ENCODE measurements around the gene SERPINB8. TPM values are rescaled to one million over a fixed set of nuclear protein-coding genes. Genes with fewer than 3 reads are reported as not detected.

Gene SERPINB8
- total RNA-seq, 2 donors from 2014 or later: 15.9 to 86.0 TPM

DNA sequence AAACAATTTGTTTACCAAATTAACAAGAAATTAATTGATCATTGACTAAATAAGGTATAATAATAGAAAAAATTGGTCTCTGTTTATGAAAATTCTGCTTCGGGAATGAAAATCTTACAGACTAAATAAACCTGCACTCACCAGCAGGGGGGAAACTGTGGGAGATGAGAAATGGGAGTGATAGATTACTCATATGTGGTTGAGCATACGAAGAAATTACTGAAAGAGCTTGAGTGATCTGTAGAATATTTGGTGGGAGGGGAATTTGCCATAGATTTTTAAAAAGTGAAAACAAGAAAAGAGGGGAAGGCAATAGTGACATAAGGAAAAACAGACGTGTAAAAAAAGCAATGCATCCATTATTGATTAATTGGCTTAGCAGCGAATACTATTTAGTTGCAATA, 18.6 kb upstream of the SERPINB8 start:
- peaks cover 32 to 35% of the 10 kb centered on the region in 2 donors for H3K4me1 Mint-ChIP-seq (ENCODE audit: low read depth in 2 of 2)
- H3K27me3 Mint-ChIP-seq: peaks cover 8 to 28% of the 10 kb centered on the region in 2 donors
- peaks cover 7% of the 10 kb centered on the region for H3K36me3 Mint-ChIP-seq
- no peak for DNase-seq (ENCODE audit: low spot score)
- peak; percentile 66 to 69 for ATAC-seq
- H3K4me3 Mint-ChIP-seq: peak overlapping the region; percentile 72
- peak overlapping the region; percentile 50 to 54 for H3K27ac Mint-ChIP-seq
- H3K9me3 Mint-ChIP-seq: peaks cover 4% of the 10 kb centered on the region

DNA sequence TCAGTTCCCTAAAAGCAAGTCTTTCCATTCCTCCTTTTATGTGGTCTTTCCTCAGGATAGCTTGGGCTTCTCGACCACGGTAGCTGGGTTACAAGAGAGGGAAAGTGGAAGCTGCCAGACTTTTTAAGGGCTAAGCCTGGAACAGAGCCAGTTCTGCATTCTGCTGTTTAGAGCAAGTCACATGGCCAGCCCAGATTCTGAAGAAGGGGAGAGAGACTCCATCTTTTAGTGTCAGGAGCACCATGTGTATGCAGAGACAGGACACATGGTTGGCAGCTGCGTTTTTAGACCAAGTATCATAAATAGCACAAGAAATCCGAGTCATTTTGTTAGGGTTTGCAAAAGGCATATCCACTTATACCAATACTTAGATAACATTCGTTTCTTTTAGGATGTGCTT, 16.1 kb upstream of the SERPINB8 start:
- Mint-ChIP-seq H3K4me1 (ENCODE audit: low read depth in 2 of 2) (peaks cover 21 to 32% of the 10 kb centered on the region in 2 donors), H3K9me3 (peaks cover 4% of the 10 kb centered on the region), H3K27me3 (peaks cover 17 to 28% of the 10 kb centered on the region in 2 donors), H3K4me3 (no peak overlapping the region), H3K27ac (no peak overlapping the region), H3K36me3 (peaks cover 7% of the 10 kb centered on the region)
- no peak for ATAC-seq
- no peak for DNase-seq (ENCODE audit: low spot score)

DNA sequence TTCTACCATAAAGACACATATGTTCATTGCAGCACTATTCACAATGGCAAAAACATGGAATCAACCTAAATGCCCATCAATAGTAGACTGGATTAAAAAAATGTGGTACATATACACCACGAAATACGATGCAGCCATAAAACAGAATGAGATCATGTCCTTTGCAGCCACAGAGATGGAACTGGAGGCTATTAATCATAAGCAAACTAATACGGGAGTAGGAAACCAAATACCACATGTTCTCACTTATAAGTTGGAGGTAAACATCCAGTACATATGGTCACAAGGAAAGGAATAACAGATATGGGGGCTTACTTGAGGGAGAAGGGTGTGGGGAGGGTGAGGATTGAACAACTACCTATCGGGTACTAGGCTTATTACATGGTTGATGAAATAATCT, 13.1 kb upstream of the SERPINB8 start:
- Mint-ChIP-seq H3K27me3 (peaks cover 21 to 26% of the 10 kb centered on the region in 2 donors), H3K9me3 (no peaks in the 10 kb centered on the region), H3K4me1 (ENCODE audit: low read depth in 2 of 2) (peaks cover 2 to 17% of the 10 kb centered on the region in 2 donors)

DNA sequence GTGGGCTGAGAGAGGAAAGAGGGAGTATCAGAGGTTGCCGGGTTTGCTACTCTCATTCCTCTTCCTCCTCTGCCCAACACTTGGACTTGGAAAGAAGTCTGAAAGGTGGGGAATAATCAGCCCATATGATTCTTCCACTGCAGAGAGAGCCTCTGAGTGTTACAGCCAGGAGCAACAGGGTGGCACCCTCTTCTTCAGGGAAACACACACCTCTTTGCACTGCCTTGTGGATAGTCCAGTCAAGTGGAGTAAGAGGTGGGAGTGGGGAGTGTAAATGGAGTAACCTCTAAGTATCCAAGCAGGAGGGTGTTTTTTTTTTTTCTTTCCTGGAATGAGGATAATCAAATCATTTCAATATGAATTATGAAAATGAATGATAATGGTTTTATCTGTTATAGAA, 9.0 kb upstream of the SERPINB8 start:
- Mint-ChIP-seq H3K4me1 (ENCODE audit: low read depth in 2 of 2) (peaks cover 0 to 16% of the 10 kb centered on the region in 2 donors), H3K27ac (no peak overlapping the region), H3K4me3 (no peak overlapping the region), H3K9me3 (no peaks in the 10 kb centered on the region), H3K36me3 (no peaks in the 10 kb centered on the region), H3K27me3 (peaks cover 19 to 20% of the 10 kb centered on the region in 2 donors)
- no peak for DNase-seq (ENCODE audit: low spot score)
- ATAC-seq: no peak

More for the DNA sequence above, 13.1 kb upstream of the SERPINB8 start:
- Mint-ChIP-seq H3K4me3 (no peak overlapping the region), H3K27ac (no peak overlapping the region), H3K36me3 (peaks cover under 1% of the 10 kb centered on the region)
- no peak for DNase-seq (ENCODE audit: low spot score)
- ATAC-seq: no peak

DNA sequence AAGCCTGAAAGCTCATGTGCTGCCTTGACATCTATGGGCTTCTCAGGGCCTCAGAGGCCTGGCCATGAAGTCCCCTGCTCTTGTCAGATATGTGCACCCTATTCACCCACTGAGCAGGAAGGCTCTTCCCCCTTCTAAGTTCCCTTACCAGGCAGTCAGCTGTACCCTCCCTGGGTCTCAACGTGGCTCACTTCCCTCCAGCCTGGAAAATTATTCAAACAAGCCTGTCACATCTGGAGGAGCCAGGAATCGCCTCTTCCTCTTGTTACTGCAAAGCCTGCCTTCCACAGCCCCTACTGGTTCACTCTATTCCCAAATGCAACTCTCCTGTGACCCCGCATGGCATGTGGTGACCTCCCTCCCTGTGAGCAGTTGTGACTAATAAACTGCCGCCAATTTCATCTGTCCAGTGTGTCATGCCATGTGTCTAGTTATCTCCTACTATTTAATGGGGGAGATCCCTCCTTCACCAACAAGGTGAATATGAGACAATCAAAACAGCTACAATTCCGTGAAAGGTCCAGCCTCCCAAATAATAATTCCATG, 8.4 kb upstream of the SERPINB8 start:
- Mint-ChIP-seq H3K9me3 (no peaks in the 10 kb centered on the region), H3K4me1 (ENCODE audit: low read depth in 2 of 2) (peaks cover 0 to 16% of the 10 kb centered on the region in 2 donors), H3K27ac (no peak overlapping the region), H3K27me3 (peaks cover 17% of the 10 kb centered on the region in 2 donors), H3K4me3 (no peak overlapping the region), H3K36me3 (no peaks in the 10 kb centered on the region)
- DNase-seq (ENCODE audit: low spot score) (no peak), ATAC-seq (no peak)

DNA sequence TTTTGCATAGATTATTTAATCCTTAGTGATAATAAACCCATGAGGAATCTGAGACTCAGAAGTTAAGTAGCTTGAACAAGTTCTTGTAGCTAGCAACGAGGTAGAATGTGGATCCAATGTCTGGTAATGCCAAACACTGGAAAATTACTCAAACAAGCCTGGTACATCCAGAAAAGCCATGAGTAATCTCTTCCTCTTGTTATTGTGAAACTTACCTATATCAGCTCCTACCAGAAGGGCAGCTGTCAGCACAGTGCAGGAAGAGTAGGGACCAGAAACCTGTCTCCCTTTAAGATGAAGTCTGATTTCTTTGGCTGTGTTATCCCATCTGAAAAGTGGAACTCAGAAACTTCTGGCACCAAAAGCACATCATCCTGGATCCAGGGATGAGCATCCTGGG, 7.7 kb upstream of the SERPINB8 start:
- Mint-ChIP-seq H3K27me3 (peaks cover 14 to 15% of the 10 kb centered on the region in 2 donors), H3K36me3 (no peaks in the 10 kb centered on the region), H3K4me3 (no peak overlapping the region), H3K9me3 (no peaks in the 10 kb centered on the region), H3K4me1 (ENCODE audit: low read depth in 2 of 2) (peaks cover 0 to 13% of the 10 kb centered on the region in 2 donors), H3K27ac (no peak overlapping the region)
- DNase-seq (ENCODE audit: low spot score): no peak
- no peak for ATAC-seq

DNA sequence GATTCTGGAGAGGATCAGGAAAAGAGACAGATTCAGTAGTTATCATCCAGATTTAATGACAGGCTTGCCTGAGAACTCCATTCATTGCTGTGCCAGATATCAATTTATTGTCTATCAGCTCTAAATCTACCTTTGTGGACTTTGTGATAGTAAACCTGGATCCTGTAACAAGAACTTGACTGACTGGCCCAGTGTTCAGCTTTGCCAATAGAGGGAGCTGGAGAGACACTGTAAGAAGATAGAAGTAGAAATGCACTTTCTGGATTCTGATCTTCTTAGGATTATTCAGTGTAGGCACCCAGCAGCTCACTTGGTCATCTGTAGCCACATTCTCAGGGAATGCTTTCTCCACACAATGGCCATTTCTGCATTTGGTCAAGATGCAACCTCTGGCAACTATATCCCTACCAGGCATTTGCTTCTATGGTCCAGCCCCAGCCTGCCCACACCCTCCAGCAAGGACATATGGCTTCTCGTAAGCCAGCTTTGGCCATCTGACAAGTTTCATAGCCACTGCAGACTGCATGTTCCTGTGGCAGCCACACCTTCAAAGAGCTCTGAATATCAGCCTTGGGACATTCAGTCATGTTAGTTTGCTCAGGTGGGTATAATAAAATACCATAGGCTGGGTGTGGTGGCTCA, 6.1 kb upstream of the SERPINB8 start:
- ATAC-seq: peak; percentile 60 to 71
- peaks cover 1% of the 10 kb centered on the region for H3K36me3 Mint-ChIP-seq
- H3K27ac Mint-ChIP-seq: no peak overlapping the region
- peaks cover 14 to 24% of the 10 kb centered on the region in 2 donors for H3K27me3 Mint-ChIP-seq
- peaks cover 0 to 19% of the 10 kb centered on the region in 2 donors for H3K4me1 Mint-ChIP-seq (ENCODE audit: low read depth in 2 of 2)
- no peak overlapping the region for H3K4me3 Mint-ChIP-seq
- DNase-seq (ENCODE audit: low spot score): no peak
- no peaks in the 10 kb centered on the region for H3K9me3 Mint-ChIP-seq

DNA sequence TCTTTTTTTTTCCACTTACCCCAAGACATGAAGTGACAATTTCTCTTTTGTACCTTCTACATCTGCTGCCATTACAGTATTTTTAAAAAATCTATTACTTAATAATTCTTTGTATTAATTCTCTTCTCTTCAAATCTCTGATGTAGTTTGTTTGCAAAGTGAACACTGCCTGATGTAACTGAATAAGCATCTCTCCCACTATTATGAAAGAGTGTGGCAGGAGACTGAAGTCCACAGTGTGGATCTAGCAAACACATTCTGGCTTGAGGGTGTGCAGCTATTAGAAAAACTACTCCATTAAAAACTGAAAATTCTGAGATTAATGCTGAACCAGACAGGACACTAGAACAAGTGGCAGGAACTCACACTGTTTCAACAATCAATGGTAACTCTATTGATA, 5.0 kb upstream of the SERPINB8 start:
- H3K9me3 Mint-ChIP-seq: no peaks in the 10 kb centered on the region
- H3K27ac Mint-ChIP-seq: no peak overlapping the region
- peaks cover 14 to 36% of the 10 kb centered on the region in 2 donors for H3K27me3 Mint-ChIP-seq
- peaks cover 13% of the 10 kb centered on the region for H3K36me3 Mint-ChIP-seq
- H3K4me3 Mint-ChIP-seq: no peak overlapping the region
- no peak for DNase-seq (ENCODE audit: low spot score)
- H3K4me1 Mint-ChIP-seq (ENCODE audit: low read depth in 2 of 2): peaks cover 11 to 30% of the 10 kb centered on the region in 2 donors
- ATAC-seq: no peak

DNA sequence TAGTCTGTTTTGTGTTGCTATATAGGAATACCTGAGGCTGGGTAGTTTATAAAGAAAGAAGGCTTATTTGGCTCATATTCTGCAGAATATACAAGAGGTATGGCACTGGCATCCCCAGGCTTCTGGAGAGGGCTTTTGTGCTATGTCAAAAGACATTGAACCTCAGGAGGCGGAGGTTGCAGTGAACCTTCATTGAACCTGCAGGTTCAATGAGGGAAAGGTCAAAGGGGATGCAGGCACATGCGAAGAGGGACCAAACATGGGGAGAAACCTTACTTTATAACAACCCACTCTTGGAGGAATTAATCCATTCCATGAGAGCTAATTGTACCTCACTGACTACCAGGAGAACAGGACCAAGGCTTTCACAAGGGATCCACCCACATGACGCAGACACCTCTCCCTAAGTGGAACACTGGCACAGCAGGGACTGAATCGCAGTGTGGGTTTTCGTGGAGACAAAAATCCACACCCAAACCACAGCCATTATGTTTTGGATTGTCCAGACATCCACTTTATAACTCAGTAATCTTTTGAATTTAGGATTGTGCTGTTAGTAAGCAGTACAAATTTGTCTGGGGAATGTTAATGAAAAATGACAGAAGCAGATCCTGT, 4.1 kb upstream of the SERPINB8 start:
- Mint-ChIP-seq H3K27ac (peak overlapping the region in 1 of 2 donors; percentile 58), H3K4me3 (no peak overlapping the region), H3K9me3 (no peaks in the 10 kb centered on the region), H3K27me3 (peaks cover 14 to 38% of the 10 kb centered on the region in 2 donors), H3K4me1 (ENCODE audit: low read depth in 2 of 2) (peaks cover 17 to 35% of the 10 kb centered on the region in 2 donors), H3K36me3 (peaks cover 15% of the 10 kb centered on the region)
- ATAC-seq (no peak), DNase-seq (ENCODE audit: low spot score) (no peak)

DNA sequence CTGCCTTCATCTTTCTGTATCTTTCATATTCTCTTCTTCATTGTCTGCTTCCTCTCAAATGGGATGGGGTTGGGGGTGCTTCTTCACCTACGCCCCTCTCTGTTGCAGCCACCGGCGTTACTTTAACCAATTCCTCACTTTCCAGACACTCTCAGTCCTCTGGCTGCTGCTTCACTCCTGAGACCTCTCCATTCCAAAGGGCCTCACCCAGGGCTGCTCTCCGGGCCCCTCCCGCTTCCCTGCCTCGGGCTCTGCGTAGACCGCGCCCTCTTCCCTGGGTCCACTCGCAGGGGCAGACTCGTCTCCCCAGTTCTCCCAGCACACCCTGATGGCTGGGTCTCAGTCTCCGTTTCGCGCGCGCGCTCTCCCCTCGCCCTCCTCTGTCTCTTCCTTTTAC, 926 bp downstream of the SERPINB8 start:
- no peak for ATAC-seq
- Mint-ChIP-seq H3K27ac (peak overlapping the region; percentile 78 to 92), H3K4me3 (peak overlapping the region; percentile 92)

DNA sequence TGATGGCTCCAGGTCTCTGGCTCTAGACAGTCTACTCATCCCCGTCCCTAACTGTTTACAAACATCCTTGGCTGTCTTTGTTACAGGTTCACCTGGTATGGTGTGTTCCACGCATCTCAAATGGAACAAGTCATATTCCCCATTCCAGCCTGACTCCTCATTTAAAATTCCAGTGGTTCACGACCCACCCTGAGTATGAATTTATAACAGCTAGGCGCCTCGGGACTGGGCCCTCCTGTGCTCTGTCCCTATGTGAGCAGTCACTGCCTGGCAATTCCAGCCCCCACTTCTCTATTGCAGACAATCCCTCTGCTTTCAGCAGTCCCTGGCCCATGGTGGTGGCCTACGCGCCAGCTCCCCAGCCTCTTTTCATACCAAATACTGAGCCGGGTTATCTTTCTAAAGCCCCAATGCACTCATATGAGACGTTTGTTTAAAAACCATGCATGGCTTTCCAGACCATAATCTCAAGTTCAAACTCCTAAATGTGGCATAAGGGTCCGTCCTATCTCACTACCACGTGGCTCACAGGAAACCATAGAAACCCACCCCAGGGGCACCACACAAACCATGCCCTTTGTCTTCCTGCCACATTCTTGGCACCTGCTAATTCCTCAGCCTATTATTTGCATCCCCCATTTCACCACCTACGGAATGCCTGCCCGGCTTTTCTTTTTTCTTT, 1.6 kb downstream of the SERPINB8 start:
- Mint-ChIP-seq H3K36me3 (peaks cover 15% of the 10 kb centered on the region), H3K9me3 (no peaks in the 10 kb centered on the region), H3K4me3 (peak overlapping the region; percentile 92), H3K27me3 (peaks cover 5 to 35% of the 10 kb centered on the region in 2 donors), H3K27ac (peak overlapping the region; percentile 78 to 92), H3K4me1 (ENCODE audit: low read depth in 2 of 2) (peaks cover 32 to 53% of the 10 kb centered on the region in 2 donors)
- DNase-seq (ENCODE audit: low spot score): no peak
- ATAC-seq: no peak

More for the DNA sequence above, 926 bp downstream of the SERPINB8 start:
- Mint-ChIP-seq H3K4me1 (ENCODE audit: low read depth in 2 of 2) (peaks cover 32 to 53% of the 10 kb centered on the region in 2 donors), H3K36me3 (peaks cover 15% of the 10 kb centered on the region), H3K9me3 (no peaks in the 10 kb centered on the region), H3K27me3 (peaks cover 5 to 37% of the 10 kb centered on the region in 2 donors)
- no peak for DNase-seq (ENCODE audit: low spot score)

DNA sequence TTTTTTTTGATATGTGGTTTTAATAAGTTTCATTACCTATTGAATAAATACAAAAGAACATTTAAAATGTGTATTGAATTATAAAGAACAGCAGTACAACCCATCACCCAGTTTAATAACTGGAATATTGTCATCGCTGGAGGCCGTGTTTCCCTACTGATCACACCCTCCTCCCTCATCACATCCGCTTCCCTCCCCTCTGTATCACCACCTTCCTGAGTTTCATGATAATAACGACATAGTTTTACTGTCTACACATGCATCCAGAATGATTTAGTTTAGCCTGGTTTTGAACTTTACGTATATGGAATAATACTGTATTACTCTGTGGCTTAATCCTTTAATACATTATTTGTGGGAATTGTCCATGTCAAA, 2.1 kb downstream of the SERPINB8 start:
- DNase-seq (ENCODE audit: low spot score): no peak

DNA sequence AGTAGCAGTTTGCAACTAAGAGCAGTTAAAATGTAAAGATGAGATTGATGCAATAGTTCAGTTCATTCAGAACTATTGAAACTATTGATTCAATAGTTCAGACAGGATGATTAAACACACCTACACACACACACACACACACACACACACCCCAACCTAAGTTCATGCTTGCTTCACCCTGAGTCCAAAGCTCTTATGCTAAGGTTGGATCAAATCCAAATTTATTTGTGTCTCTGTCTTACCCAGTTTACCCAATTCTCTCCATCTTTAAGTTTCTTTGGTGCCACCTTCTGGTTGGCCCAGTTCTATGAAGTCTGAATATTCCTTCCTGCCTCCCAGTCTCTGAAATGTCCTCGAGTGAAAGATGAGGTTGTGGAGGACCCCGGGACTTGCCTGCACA, 5.1 kb downstream of the SERPINB8 start:
- no peak for DNase-seq (ENCODE audit: low spot score)
- no peak for ATAC-seq
- Mint-ChIP-seq H3K4me3 (no peak overlapping the region), H3K9me3 (no peaks in the 10 kb centered on the region), H3K27ac (peak overlapping the region in 1 of 2 donors; percentile 13), H3K4me1 (ENCODE audit: low read depth in 2 of 2) (peaks cover 29 to 43% of the 10 kb centered on the region in 2 donors), H3K27me3 (peaks cover 0 to 10% of the 10 kb centered on the region in 2 donors), H3K36me3 (peaks cover 2% of the 10 kb centered on the region)

More for the DNA sequence above, 2.1 kb downstream of the SERPINB8 start:
- Mint-ChIP-seq H3K4me1 (ENCODE audit: low read depth in 2 of 2) (peaks cover 32 to 53% of the 10 kb centered on the region in 2 donors), H3K36me3 (peaks cover 15% of the 10 kb centered on the region), H3K4me3 (peak overlapping the region; percentile 92), H3K27ac (peak overlapping the region in 1 of 2 donors; percentile 92), H3K27me3 (peaks cover 5 to 31% of the 10 kb centered on the region in 2 donors), H3K9me3 (no peaks in the 10 kb centered on the region)
- no peak for ATAC-seq
